GM23338 (cell line): ENCODE data around the gene FBXO34. TPM values are rescaled to one million over a fixed set of nuclear protein-coding genes. Genes with fewer than 3 reads are reported as not detected.

Experiments
- ATAC-seq: fragments of 200-7000 bp; cut with Tn5 transposase; 3 replicates; pipeline ENCODE4 v1.9.1; 2020
- DNase-seq: peaks from one replicate; pipeline ENCODE4 v3.0.0-alpha.2; 2015; ENCODE audit warnings: low spot score
- H2AFZ ChIP-seq: fragments of 200-600 bp; sonication (generic); 2 replicates; pipeline ENCODE4 v1.8.0; 2016; ENCODE audit warnings: antibody characterized with exemption, mild to moderate bottlenecking, moderate library complexity
- H3F3A ChIP-seq: fragments of 200-600 bp; sonication (generic); replicated peaks from 2 replicates; pipeline ENCODE4 v1.8.0; 2017; ENCODE audit warnings: antibody characterized with exemption, mixed run types, low read depth
- H3K27ac ChIP-seq: fragments of 200-600 bp; sonication (generic); 2 replicates; pipeline ENCODE4 v1.6.1; 2016; ENCODE audit warnings: low read depth
- H3K27me3 ChIP-seq: fragments of 200-600 bp; sonication (generic); 2 replicates; pipeline ENCODE4 v1.8.0; 2016; ENCODE audit warnings: mild to moderate bottlenecking, mixed run types, moderate library complexity; ENCODE audit not compliant: insufficient read depth
- H3K36me3 ChIP-seq: fragments of 200-600 bp; sonication (generic); 2 replicates; pipeline ENCODE4 v1.8.0; 2016; ENCODE audit warnings: mild to moderate bottlenecking; ENCODE audit not compliant: insufficient read depth
- H3K4me1 ChIP-seq: fragments of 200-600 bp; sonication (generic); 2 replicates; pipeline ENCODE4 v1.8.0; 2016; ENCODE audit warnings: mild to moderate bottlenecking, moderate library complexity; ENCODE audit not compliant: insufficient read depth
- H3K4me2 ChIP-seq: fragments of 200-600 bp; sonication (generic); 2 replicates; pipeline ENCODE4 v1.7.1; 2017; ENCODE audit warnings: mixed run types
- H3K4me3 ChIP-seq: fragments of 200-600 bp; sonication (generic); 2 replicates; pipeline ENCODE4 v1.6.1; 2016; ENCODE audit warnings: mixed run types
- H3K79me2 ChIP-seq: fragments of 200-600 bp; sonication (generic); replicated peaks from 2 replicates; pipeline ENCODE4 v1.8.0; 2017; ENCODE audit warnings: mild to moderate bottlenecking; ENCODE audit not compliant: insufficient read depth
- H3K9me2 ChIP-seq: fragments of 200-600 bp; sonication (generic); 2 replicates; pipeline ENCODE4 v1.8.0; 2017; ENCODE audit not compliant: insufficient read depth
- H4K20me1 ChIP-seq: fragments of 200-600 bp; sonication (generic); replicated peaks from 2 replicates; pipeline ENCODE4 v1.8.0; 2017; ENCODE audit warnings: mild to moderate bottlenecking; ENCODE audit not compliant: insufficient read depth
- H3K27ac Mint-ChIP-seq: 2 replicates; pipeline ENCODE4 v1.8.0; 2020; ENCODE audit warnings: inconsistent platforms, mild to moderate bottlenecking, moderate library complexity, mixed read lengths
- H3K27me3 Mint-ChIP-seq: 3 replicates; pipeline ENCODE4 v1.8.0; 2022; ENCODE audit warnings: low read depth, mild to moderate bottlenecking, moderate library complexity, mixed read lengths, inconsistent platforms; ENCODE audit not compliant: insufficient read depth, poor library complexity
- H3K36me3 Mint-ChIP-seq: 3 replicates; pipeline ENCODE4 v1.8.0; 2021; ENCODE audit warnings: low read depth, mild to moderate bottlenecking, inconsistent platforms, moderate library complexity, mixed read lengths
- H3K4me1 Mint-ChIP-seq: 3 replicates; pipeline ENCODE4 v1.8.0; 2020; ENCODE audit warnings: mild to moderate bottlenecking, inconsistent platforms, mixed read lengths
- H3K4me3 Mint-ChIP-seq: 3 replicates; pipeline ENCODE4 v1.8.0; 2021; ENCODE audit warnings: moderate library complexity, mild to moderate bottlenecking, inconsistent platforms, mixed read lengths
- H3K9me3 Mint-ChIP-seq: 3 replicates; pipeline ENCODE4 v1.8.0; 2020; ENCODE audit warnings: moderate library complexity, mild to moderate bottlenecking, inconsistent platforms, mixed read lengths
- CTCF ChIP-seq, 2 experiments: fragments of 200-600 bp in 1 of 2; sonication (generic) in 1 of 2; conservative IDR thresholded peaks; 2 replicates each; pipeline versions ENCODE4 v1.5.1 to v1.6.1; 2016 to 2017; ENCODE audit warnings: antibody characterized with exemption in 2 of 2, low read depth in 2 of 2, mild to moderate bottlenecking in 2 of 2, moderate library complexity in 1 of 2
- JUNB ChIP-seq: IDR thresholded peaks from one replicate; pipeline ENCODE4 v1.6.1; 2016; ENCODE audit warnings: antibody characterized with exemption; ENCODE audit not compliant: unreplicated experiment
- NANOG ChIP-seq: IDR thresholded peaks from 2 replicates; pipeline ENCODE4 v1.6.1; 2016; ENCODE audit warnings: antibody characterized with exemption, borderline replicate concordance
- REST ChIP-seq: IDR thresholded peaks from one replicate; pipeline ENCODE4 v1.6.1; 2018; ENCODE audit warnings: antibody characterized with exemption; ENCODE audit not compliant: unreplicated experiment
- ZNF462 ChIP-seq: fragments of 250-450 bp; sonication (Bioruptor Pico); IDR thresholded peaks from 2 replicates; pipeline ENCODE4 v1.5.0; 2020; ENCODE audit warnings: mild to moderate bottlenecking, moderate library complexity
- polyA plus RNA-seq: library from polyadenylated mRNA; unstranded; fragments of >200 nt; fragmentation: Nextera tagmentation; extraction: Ambion mirVana; gene quantifications from 2 replicates; pipeline ENCODE4 v1.2.1, GENCODE V29; 2016
- total RNA-seq: library from RNA; depleted of rRNA; stranded (reverse); fragments of >200 nt; shearing (Covaris generic); gene quantifications from 2 replicates; pipeline ENCODE4 v1.2.3, GENCODE V29; 2014
- TF ChIP-seq, protein P1 (sequence below): IDR thresholded peaks from 2 replicates; pipeline ENCODE4 v1.6.1; 2016; ENCODE audit warnings: antibody characterized with exemption

FBXO34 gene
- total and polyA plus RNA-seq, 2 experiments from 2014 or later, result 9.4 to 13.4 TPM

DNA sequence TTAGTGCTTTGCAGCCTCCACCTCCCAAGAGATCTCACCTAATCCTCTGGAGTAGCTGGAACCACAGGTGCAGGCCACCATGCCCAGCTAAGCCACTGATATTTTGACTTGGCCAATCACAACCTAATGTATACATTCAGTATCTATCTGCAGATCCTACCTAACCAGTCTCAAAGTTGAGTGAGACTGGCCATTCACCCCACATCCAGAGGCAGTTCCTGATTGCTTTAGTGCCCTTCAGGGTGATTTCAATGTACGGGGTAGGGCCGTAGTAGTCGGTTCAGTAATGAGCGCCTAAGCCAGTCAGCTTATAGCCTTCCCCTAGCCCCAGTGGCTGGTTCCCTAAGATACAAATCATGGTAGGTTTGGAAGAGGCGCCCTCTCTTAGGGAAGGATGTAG is 27.4 kb upstream of the FBXO34 start (continued):
- TF ChIP-seq REST, result no peak

GRCh38 chr14:55245657-55246268 is 25.5 kb upstream of the FBXO34 start:
- TF ChIP-seq CTCF (conservative IDR thresholded peaks at IDR 0.05; ENCODE audit: low read depth in 2 of 2) (peak; percentile 69 to 77), NANOG (no peak), JUNB (no peak), REST (no peak), ZNF462 (no peak)
- TF ChIP-seq, protein P1, sequence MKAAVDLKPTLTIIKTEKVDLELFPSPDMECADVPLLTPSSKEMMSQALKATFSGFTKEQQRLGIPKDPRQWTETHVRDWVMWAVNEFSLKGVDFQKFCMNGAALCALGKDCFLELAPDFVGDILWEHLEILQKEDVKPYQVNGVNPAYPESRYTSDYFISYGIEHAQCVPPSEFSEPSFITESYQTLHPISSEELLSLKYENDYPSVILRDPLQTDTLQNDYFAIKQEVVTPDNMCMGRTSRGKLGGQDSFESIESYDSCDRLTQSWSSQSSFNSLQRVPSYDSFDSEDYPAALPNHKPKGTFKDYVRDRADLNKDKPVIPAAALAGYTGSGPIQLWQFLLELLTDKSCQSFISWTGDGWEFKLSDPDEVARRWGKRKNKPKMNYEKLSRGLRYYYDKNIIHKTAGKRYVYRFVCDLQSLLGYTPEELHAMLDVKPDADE, result no peak
- Histone ChIP-seq H3K36me3 (no peaks in the 10 kb centered on the region), H3K27ac (no peak overlapping the region), H3F3A (no peaks in the 10 kb centered on the region), H3K4me1 (no peaks in the 10 kb centered on the region), H3K4me3 (no peak overlapping the region), H3K9me2 (no peaks in the 10 kb centered on the region), H3K27me3 (0 out of 2 replicates have a peak, but pooled peaks cover 8% of the 10 kb centered on the region), H2AFZ (no peak overlapping the region), H3K4me2 (no peak overlapping the region), H4K20me1 (no peaks in the 10 kb centered on the region), H3K79me2 (no peaks in the 10 kb centered on the region)
- no peak overlapping the region for H3K27ac Mint-ChIP-seq
- DNase-seq (peak; percentile 64), ATAC-seq (no peak; the same call in 2 of the 3 replicates)
- H3K4me3 Mint-ChIP-seq, result no peak overlapping the region
- no peaks in the 10 kb centered on the region for H3K9me3 Mint-ChIP-seq
- H3K27me3 Mint-ChIP-seq, result peaks cover 3% of the 10 kb centered on the region
- peaks cover 3% of the 10 kb centered on the region; the same call in 2 of the 3 replicates for H3K4me1 Mint-ChIP-seq
- H3K36me3 Mint-ChIP-seq, result no peaks in the 10 kb centered on the region
